H9 (cell line): ENCODE data around the gene LBHD2. TPM values are rescaled to one million over a fixed set of nuclear protein-coding genes. Genes with fewer than 3 reads are reported as not detected.

Experiments
- DNase-seq: peaks from one replicate; pipeline ENCODE4 v3.0.0-alpha.2; 2017
- H2AFZ ChIP-seq: one replicate; pipeline ENCODE4 v1.6.1; 2013; ENCODE audit warnings: mild to moderate bottlenecking, low read length, control low read depth, moderate library complexity
- H2AK5ac ChIP-seq: 2 replicates; pipeline ENCODE4 v1.6.1; 2013; ENCODE audit warnings: low read length, control low read depth, mixed read lengths; ENCODE audit not compliant: insufficient read length
- H2BK120ac ChIP-seq: one replicate; pipeline ENCODE4 v1.6.1; 2013; ENCODE audit warnings: low read depth, mild to moderate bottlenecking, low read length, control low read depth, inconsistent platforms; ENCODE audit not compliant: poor library complexity, severe bottlenecking
- H2BK12ac ChIP-seq: 2 replicates; pipeline ENCODE4 v1.6.1; 2013; ENCODE audit warnings: low read length, control low read depth, mixed read lengths, low read depth; ENCODE audit not compliant: insufficient read length
- H2BK15ac ChIP-seq: 2 replicates; pipeline ENCODE4 v1.6.1; 2013; ENCODE audit warnings: low read depth, low read length, control low read depth
- H2BK20ac ChIP-seq: one replicate; pipeline ENCODE4 v1.6.1; 2013; ENCODE audit warnings: low read depth, mild to moderate bottlenecking, low read length, control low read depth, inconsistent platforms; ENCODE audit not compliant: poor library complexity, severe bottlenecking
- H2BK5ac ChIP-seq: 2 replicates; pipeline ENCODE4 v1.6.1; 2013; ENCODE audit warnings: low read length, control low read depth, mixed read lengths; ENCODE audit not compliant: insufficient read length
- H3K14ac ChIP-seq: 2 replicates; pipeline ENCODE4 v1.6.1; 2013; ENCODE audit warnings: low read length, control low read depth; ENCODE audit not compliant: insufficient read depth
- H3K18ac ChIP-seq: 2 replicates; pipeline ENCODE4 v1.6.1; 2013; ENCODE audit warnings: low read depth, mild to moderate bottlenecking, mixed read lengths, low read length, control low read depth; ENCODE audit not compliant: insufficient read length
- H3K23ac ChIP-seq: 2 replicates; pipeline ENCODE4 v1.6.1; 2013; ENCODE audit warnings: low read length, control low read depth, mixed read lengths, low read depth; ENCODE audit not compliant: insufficient read length
- H3K23me2 ChIP-seq: 2 replicates; pipeline ENCODE4 v1.6.1; 2013; ENCODE audit warnings: low read depth, mild to moderate bottlenecking, mixed read lengths, low read length, control low read depth; ENCODE audit not compliant: insufficient read length, poor library complexity, severe bottlenecking
- H3K27ac ChIP-seq: 2 replicates; pipeline ENCODE4 v1.5.1; 2013; ENCODE audit warnings: low read length, control low read depth, mixed read lengths, low read depth; ENCODE audit not compliant: insufficient read length
- H3K27me3 ChIP-seq: 2 replicates; pipeline ENCODE4 v1.6.1; 2013; ENCODE audit warnings: low read length, control low read depth, inconsistent platforms; ENCODE audit not compliant: insufficient read depth
- H3K4ac ChIP-seq: 2 replicates; pipeline ENCODE4 v1.6.1; 2013; ENCODE audit warnings: low read depth, mild to moderate bottlenecking, control low read depth, inconsistent platforms, low read length, moderate library complexity
- H3K4me1 ChIP-seq: 2 replicates; pipeline ENCODE4 v1.6.1; 2013; ENCODE audit warnings: low read length, control low read depth, inconsistent platforms; ENCODE audit not compliant: insufficient read depth
- H3K4me2 ChIP-seq: 2 replicates; pipeline ENCODE4 v1.6.1; 2013; ENCODE audit warnings: low read length, control low read depth, mixed read lengths; ENCODE audit not compliant: insufficient read length, insufficient read depth
- H3K56ac ChIP-seq: 2 replicates; pipeline ENCODE4 v1.6.1; 2013; ENCODE audit warnings: low read depth, mild to moderate bottlenecking, mixed read lengths, low read length, control low read depth; ENCODE audit not compliant: insufficient read length
- H3K79me1 ChIP-seq: 2 replicates; pipeline ENCODE4 v1.6.1; 2013; ENCODE audit warnings: low read depth, mild to moderate bottlenecking, moderate library complexity, low read length, control low read depth, inconsistent platforms; ENCODE audit not compliant: insufficient read depth, poor library complexity, severe bottlenecking
- H3K79me2 ChIP-seq: 2 replicates; pipeline ENCODE4 v1.6.1; 2013; ENCODE audit warnings: low read length, control low read depth, inconsistent platforms; ENCODE audit not compliant: insufficient read depth
- H3K9ac ChIP-seq: 2 replicates; pipeline ENCODE4 v1.6.1; 2013; ENCODE audit warnings: low read length, control low read depth, mixed read lengths; ENCODE audit not compliant: insufficient read length; ENCODE audit errors: extremely low read depth
- H3K9me3 ChIP-seq: one replicate; pipeline ENCODE4 v1.6.1; 2013; ENCODE audit warnings: low read depth, low read length, inconsistent platforms; ENCODE audit not compliant: control insufficient read depth
- H3T11ph ChIP-seq: one replicate; pipeline ENCODE4 v1.6.1; 2013; ENCODE audit warnings: mild to moderate bottlenecking, low read length, control low read depth, inconsistent platforms
- H4K20me1 ChIP-seq: one replicate; pipeline ENCODE4 v1.6.1; 2013; ENCODE audit not compliant: control insufficient read depth, insufficient read length, insufficient read depth
- H4K5ac ChIP-seq: 2 replicates; pipeline ENCODE4 v1.6.1; 2013; ENCODE audit warnings: low read depth, mild to moderate bottlenecking, mixed read lengths, low read length, control low read depth; ENCODE audit not compliant: insufficient read length
- H4K8ac ChIP-seq: replicated peaks from 2 replicates; pipeline ENCODE4 v1.6.1; 2013; ENCODE audit warnings: low read length, control low read depth, mixed read lengths, low read depth; ENCODE audit not compliant: insufficient read length
- H4K91ac ChIP-seq: 2 replicates; pipeline ENCODE4 v1.6.1; 2013; ENCODE audit warnings: low read depth, mild to moderate bottlenecking, moderate library complexity, mixed read lengths, low read length, control low read depth; ENCODE audit not compliant: insufficient read length
- H3K27ac Mint-ChIP-seq, 3 experiments: 2 replicates in 2 of 3; 3 replicates in 1 of 3; pipeline ENCODE4 v1.8.0; 2020 to 2021; ENCODE audit warnings: mixed read lengths in 3 of 3, mild to moderate bottlenecking in 1 of 3, moderate library complexity in 1 of 3
- H3K27me3 Mint-ChIP-seq: 2 replicates; pipeline ENCODE4 v1.8.0; 2021; ENCODE audit warnings: low read depth, mild to moderate bottlenecking, moderate library complexity, mixed read lengths
- H3K36me3 Mint-ChIP-seq, 3 experiments: 2 replicates in 2 of 3; 3 replicates in 1 of 3; pipeline ENCODE4 v1.8.0; 2020 to 2021; ENCODE audit warnings: low read depth in 3 of 3, mixed read lengths in 3 of 3; ENCODE audit not compliant: insufficient read depth in 1 of 3
- H3K4me1 Mint-ChIP-seq, 2 experiments: 2 replicates each; pipeline ENCODE4 v1.8.0; 2020; ENCODE audit warnings: mixed read lengths in 2 of 2
- H3K4me3 Mint-ChIP-seq, 2 experiments: 2 replicates in 1 of 2; 3 replicates in 1 of 2; pipeline ENCODE4 v1.8.0; 2020 to 2021; ENCODE audit warnings: mild to moderate bottlenecking in 2 of 2, mixed read lengths in 2 of 2, moderate library complexity in 1 of 2
- H3K9me3 Mint-ChIP-seq, 2 experiments: 2 replicates in 1 of 2; 3 replicates in 1 of 2; pipeline ENCODE4 v1.8.0; 2020; ENCODE audit warnings: mild to moderate bottlenecking in 2 of 2, mixed read lengths in 2 of 2, moderate library complexity in 1 of 2
- WGBS: extraction: QIAGEN DNeasy Blood & Tissue Kit; methylation state at CpG from one replicate; pipeline ENCODE4 v1.1.7; 2013; ENCODE audit warnings: missing lambda C conversion rate, low lambda C conversion rate, mixed read lengths; ENCODE audit not compliant: insufficient read length; ENCODE audit errors: extremely low coverage; 5-methylcytosine and 5-hydroxymethylcytosine counted together
- total RNA-seq: library from RNA; stranded (reverse); gene quantifications from 2 replicates; pipeline ENCODE4 v1.2.1, GENCODE V29; 2021
- TF ChIP-seq, protein P1 (sequence below): fragments of 200-600 bp; sonication (generic); conservative IDR thresholded peaks from 3 replicates; pipeline ENCODE4 v1.8.0; 2021; ENCODE audit warnings: antibody characterized with exemption, mild to moderate bottlenecking

Gene LBHD2
- total RNA-seq, 1 experiment from 2014 or later = not detected

DNA sequence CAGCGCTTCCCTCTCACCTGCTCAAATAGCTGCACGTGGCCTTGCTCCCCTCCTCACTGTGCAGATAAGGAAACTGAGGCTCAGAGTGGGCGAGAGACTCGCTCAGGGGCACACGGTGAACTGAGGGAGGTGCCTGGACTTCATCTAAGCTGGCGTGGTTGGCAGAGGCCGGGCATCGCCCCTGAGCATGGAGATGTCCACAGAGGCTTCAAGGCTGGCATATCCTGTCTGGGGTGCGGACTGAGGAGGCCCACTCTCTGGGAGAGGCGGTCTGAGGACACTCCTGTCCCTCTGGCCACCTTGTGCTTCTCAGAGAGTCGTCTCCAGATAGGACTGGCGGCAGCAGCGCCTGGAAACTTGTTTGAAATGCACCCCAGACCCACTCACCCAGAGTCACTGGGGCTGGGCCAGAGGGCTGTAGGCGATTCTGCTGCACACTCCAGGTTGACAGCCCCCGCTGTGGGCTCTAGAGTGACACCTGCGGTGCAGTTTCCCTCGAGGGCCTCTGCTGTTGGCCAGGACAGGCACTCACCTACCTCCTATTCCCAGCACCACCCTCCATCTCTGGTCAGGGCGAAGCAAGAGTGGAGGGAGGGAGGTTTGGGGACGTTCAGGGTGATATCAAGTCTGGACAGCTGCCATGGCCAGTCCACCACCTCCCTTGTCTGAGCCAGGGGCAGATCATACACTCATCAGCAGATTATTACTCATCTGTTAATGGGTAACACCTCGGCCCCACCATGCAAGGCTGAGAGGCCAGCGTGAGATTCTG, 11.2 kb upstream of the LBHD2 start:
- H4K8ac ChIP-seq = no peak overlapping the region
- Mint-ChIP-seq H3K4me3 (no peak overlapping the region; a peak in 1 of 5 replicates), H3K36me3 (no peaks in the 10 kb centered on the region), H3K27ac (peak overlapping the region in 1 of 3 experiments; percentile 87; a peak in 1 of 7 replicates), H3K9me3 (no peaks in the 10 kb centered on the region; a peak in 1 of 5 replicates), H3K4me1 (no peaks in the 10 kb centered on the region), H3K27me3 (peaks cover 15% of the 10 kb centered on the region)
- H3K18ac ChIP-seq = no peak overlapping the region
- no peak overlapping the region for H3K27ac ChIP-seq
- no peak overlapping the region; the same call in 1 of the 2 replicates for H3K14ac ChIP-seq
- no peak overlapping the region for H3K4me2 ChIP-seq
- H3K23me2 ChIP-seq = no peaks in the 10 kb centered on the region
- TF ChIP-seq, protein P1, sequence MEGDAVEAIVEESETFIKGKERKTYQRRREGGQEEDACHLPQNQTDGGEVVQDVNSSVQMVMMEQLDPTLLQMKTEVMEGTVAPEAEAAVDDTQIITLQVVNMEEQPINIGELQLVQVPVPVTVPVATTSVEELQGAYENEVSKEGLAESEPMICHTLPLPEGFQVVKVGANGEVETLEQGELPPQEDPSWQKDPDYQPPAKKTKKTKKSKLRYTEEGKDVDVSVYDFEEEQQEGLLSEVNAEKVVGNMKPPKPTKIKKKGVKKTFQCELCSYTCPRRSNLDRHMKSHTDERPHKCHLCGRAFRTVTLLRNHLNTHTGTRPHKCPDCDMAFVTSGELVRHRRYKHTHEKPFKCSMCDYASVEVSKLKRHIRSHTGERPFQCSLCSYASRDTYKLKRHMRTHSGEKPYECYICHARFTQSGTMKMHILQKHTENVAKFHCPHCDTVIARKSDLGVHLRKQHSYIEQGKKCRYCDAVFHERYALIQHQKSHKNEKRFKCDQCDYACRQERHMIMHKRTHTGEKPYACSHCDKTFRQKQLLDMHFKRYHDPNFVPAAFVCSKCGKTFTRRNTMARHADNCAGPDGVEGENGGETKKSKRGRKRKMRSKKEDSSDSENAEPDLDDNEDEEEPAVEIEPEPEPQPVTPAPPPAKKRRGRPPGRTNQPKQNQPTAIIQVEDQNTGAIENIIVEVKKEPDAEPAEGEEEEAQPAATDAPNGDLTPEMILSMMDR = no peak
- no peak overlapping the region for H3T11ph ChIP-seq
- H3K56ac ChIP-seq = no peak overlapping the region
- no peak overlapping the region for H2BK120ac ChIP-seq
- no peak overlapping the region for H4K5ac ChIP-seq
- H3K9me3 ChIP-seq = no peaks in the 10 kb centered on the region
- H3K9ac ChIP-seq = no peak overlapping the region
- no CpG with 5 or more reads among the region's 21 CpGs for WGBS
- no peaks in the 10 kb centered on the region for H3K79me2 ChIP-seq
- H2AFZ ChIP-seq = no peak overlapping the region
- no peak overlapping the region for H2BK12ac ChIP-seq
- no peak overlapping the region for H2BK20ac ChIP-seq
- no peak overlapping the region for H4K91ac ChIP-seq
- H3K4me1 ChIP-seq = no peaks in the 10 kb centered on the region
- H3K27me3 ChIP-seq = no peaks in the 10 kb centered on the region; the same call in 1 of the 2 replicates
- H2BK5ac ChIP-seq = no peak overlapping the region
- H2BK15ac ChIP-seq = no peak overlapping the region
- no peak overlapping the region for H3K4ac ChIP-seq
- no peaks in the 10 kb centered on the region for H3K79me1 ChIP-seq
- H4K20me1 ChIP-seq = no peaks in the 10 kb centered on the region
- H2AK5ac ChIP-seq = no peak overlapping the region
- no peak overlapping the region for H3K23ac ChIP-seq
- peak; percentile 35 for DNase-seq
